Esophagus muscularis mucosa (tissue), 4 donors: ENCODE measurements around the gene TRIM38. TPM values are rescaled to one million over a fixed set of nuclear protein-coding genes. Genes with fewer than 3 reads are reported as not detected.
A peak's percentile ranks its signal among the peaks of the same experiment; 100 is the strongest.

ENCODE experiments used
- DNase-seq: peaks from one replicate; pipeline ENCODE4 v3.0.0-alpha.2; 2017; ENCODE audit errors: extremely low spot score
- H3K27ac ChIP-seq, 4 donors: fragments of 200-600 bp; sonication (generic); replicated peaks in 1 of 4; 1 replicate in 3 of 4; 2 replicates in 1 of 4; pipeline ENCODE4 v1.5.1; 2016 to 2019; ENCODE audit warnings: mild to moderate bottlenecking in 1 of 4
- H3K27me3 ChIP-seq, 4 donors: fragments of 200-600 bp; sonication (generic); one replicate each; pipeline versions ENCODE4 v1.5.1 to v1.6.0; 2016 to 2019
- H3K36me3 ChIP-seq, 4 donors: fragments of 200-600 bp; sonication (generic); one replicate each; pipeline ENCODE4 v1.5.1; 2016 to 2019
- H3K4me1 ChIP-seq, 4 donors: fragments of 200-600 bp; sonication (generic); one replicate each; pipeline ENCODE4 v1.5.1; 2016 to 2019
- H3K4me3 ChIP-seq, 4 donors: fragments of 200-600 bp; sonication (generic); 1 replicate in 2 of 4; 2 replicates in 2 of 4; pipeline ENCODE4 v1.5.1; 2016 to 2019; ENCODE audit warnings: mild to moderate bottlenecking in 4 of 4, moderate library complexity in 1 of 4
- H3K9me3 ChIP-seq, 4 donors: fragments of 200-600 bp; sonication (generic); 1 replicate in 3 of 4; 2 replicates in 1 of 4; pipeline ENCODE4 v1.5.1; 2016 to 2019
- CTCF ChIP-seq, 3 experiments: fragments of 200-600 bp in 2 of 3; fragments of 450-650 bp in 1 of 3; sonication (generic) in 2 of 3; IDR thresholded peaks; one replicate each; pipeline ENCODE4 v1.5.1; 2017 to 2019; ENCODE audit warnings: antibody characterized with exemption in 3 of 3, mild to moderate bottlenecking in 2 of 3, moderate library complexity in 1 of 3
- EP300 ChIP-seq: sonication (generic); formaldehyde crosslinking; IDR thresholded peaks from one replicate; pipeline ENCODE4 v1.6.1; 2017; ENCODE audit warnings: antibody characterized with exemption
- POLR2A ChIP-seq: fragments of 450-650 bp; IDR thresholded peaks from one replicate; pipeline ENCODE4 v1.6.1; 2017; ENCODE audit warnings: antibody characterized with exemption, moderate library complexity, mild to moderate bottlenecking, low read depth
- POLR2AphosphoS5 ChIP-seq, 2 donors: sonication (generic); formaldehyde crosslinking; IDR thresholded peaks; one replicate each; pipeline ENCODE4 v1.6.1; 2017; ENCODE audit warnings: antibody characterized with exemption in 2 of 2
- WGBS: methylation state at CpG from one replicate; pipeline ENCODE4 v1.1.5; 2018; 5-methylcytosine and 5-hydroxymethylcytosine counted together
- intact Hi-C: fragments of 100-400 bp; cut with DNase I; formaldehyde crosslinking; loops from one replicate; pipeline ENCODE4 v1.15.1; 2023
- total RNA-seq, 4 donors: library from RNA; depleted of rRNA; stranded (reverse); fragments of >200 nt; gene quantifications; one replicate each; pipeline versions ENCODE4 v1.1.0 to v1.2.1, GENCODE V29; 2016

Gene TRIM38
- total RNA-seq, 4 donors from 2014 or later: 5.3 to 6.4 (median 5.9) TPM

- Histone ChIP-seq H3K27me3 (no peaks in the 10 kb centered on the region), H3K4me3 (peak overlapping the region; percentile 60 to 78 (median 69))
Observed at GRCh38 chr6:26027491-26028211, 65.0 kb downstream of the TRIM38 start.

GRCh38 chr6:26028212-26028745 lies 65.7 kb downstream of the TRIM38 start:
- intact Hi-C loops: loop anchor here (10.0 kb wide), 1 partner anchor 1807 kb away; a partner anchor contains a TSS
- Histone ChIP-seq H3K4me3 (no peak overlapping the region), H3K36me3 (no peaks in the 10 kb centered on the region), H3K9me3 (no peaks in the 10 kb centered on the region), H3K27me3 (no peaks in the 10 kb centered on the region), H3K27ac (peak overlapping the region in 3 of 4 donors; percentile 90 to 97 (median 95)), H3K4me1 (peaks cover 24 to 53% (median 43%) of the 10 kb centered on the region in 4 donors)
- WGBS: 75% methylated on average over 6 of the region's 6 CpGs
- DNase-seq: no peak
- TF ChIP-seq POLR2A: no peak

More at GRCh38 chr6:26027491-26028211, 65.0 kb downstream of the TRIM38 start:
- no peak for DNase-seq
- TF ChIP-seq POLR2AphosphoS5 (IDR thresholded peaks at IDR 0.05) (no peak), EP300 (no peak), POLR2A (no peak), CTCF (IDR thresholded peaks at IDR 0.05) (no peak)
- no peaks in the 10 kb centered on the region for H3K36me3 ChIP-seq
- H3K9me3 ChIP-seq: no peaks in the 10 kb centered on the region
- 51% methylated on average over 9 of the region's 9 CpGs for WGBS
- H3K4me1 ChIP-seq: peaks cover 22 to 47% (median 37%) of the 10 kb centered on the region in 4 donors
- H3K27ac ChIP-seq: peak overlapping the region; percentile 90 to 97 (median 94)
- intact Hi-C loops: loop anchor here (2.0 to 10.0 kb wide), 2 partner anchors 27 to 1807 kb away; a partner anchor contains a TSS

- Histone ChIP-seq H3K27ac (no peak overlapping the region), H3K36me3 (no peaks in the 10 kb centered on the region), H3K27me3 (no peaks in the 10 kb centered on the region), H3K4me1 (peaks cover 24 to 57% (median 48%) of the 10 kb centered on the region in 4 donors), H3K4me3 (no peak overlapping the region), H3K9me3 (no peaks in the 10 kb centered on the region)
- intact Hi-C loops: loop anchor here (10.0 kb wide), 1 partner anchor 1806 kb away; a partner anchor contains a TSS
- 74% methylated on average over 10 of the region's 10 CpGs for WGBS
- TF ChIP-seq POLR2A (no peak), CTCF (IDR thresholded peaks at IDR 0.05) (no peak), EP300 (no peak), POLR2AphosphoS5 (IDR thresholded peaks at IDR 0.05) (no peak)
- no peak for DNase-seq
Observed at GRCh38 chr6:26028746-26029569, 66.4 kb downstream of the TRIM38 start.

- H3K36me3 ChIP-seq: no peaks in the 10 kb centered on the region
- intact Hi-C loops: loop anchor here (10.0 kb wide), 1 partner anchor 1805 kb away; a partner anchor contains a TSS
- TF ChIP-seq CTCF (IDR thresholded peaks at IDR 0.05) (no peak), EP300 (no peak), POLR2A (no peak), POLR2AphosphoS5 (IDR thresholded peaks at IDR 0.05) (no peak)
- no peaks in the 10 kb centered on the region for H3K27me3 ChIP-seq
- no peak overlapping the region for H3K27ac ChIP-seq
- H3K4me1 ChIP-seq: peaks cover 24 to 59% (median 51%) of the 10 kb centered on the region in 4 donors
- DNase-seq: no peak
- H3K4me3 ChIP-seq: no peak overlapping the region
- no peaks in the 10 kb centered on the region for H3K9me3 ChIP-seq
Observed at GRCh38 chr6:26029570-26029856, 66.9 kb downstream of the TRIM38 start.
